ENCODE measurements around the gene CNTNAP5.

CNTNAP5 gene

DNA sequence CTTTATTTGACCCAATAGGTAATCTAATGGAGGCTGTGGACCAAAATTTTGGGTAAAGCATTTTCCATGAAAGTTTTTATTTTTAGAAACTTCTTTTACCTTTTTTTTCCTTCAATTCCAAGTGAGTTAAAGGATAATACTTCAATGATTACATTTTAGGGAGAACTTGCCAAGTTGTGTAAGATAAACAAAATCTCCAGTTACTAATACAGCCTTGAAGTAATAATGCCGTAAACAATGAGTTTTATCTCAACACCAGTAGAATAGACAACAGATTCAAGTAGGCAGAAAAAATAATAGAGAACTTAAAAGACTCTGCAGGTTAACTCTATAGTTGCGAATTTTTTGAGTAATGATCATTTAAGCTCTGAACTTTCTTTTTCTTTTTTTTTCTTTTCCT, 807.4 kb downstream of the CNTNAP5 start:
- ATAC-seq: no peak
- TF ChIP-seq, protein P1, sequence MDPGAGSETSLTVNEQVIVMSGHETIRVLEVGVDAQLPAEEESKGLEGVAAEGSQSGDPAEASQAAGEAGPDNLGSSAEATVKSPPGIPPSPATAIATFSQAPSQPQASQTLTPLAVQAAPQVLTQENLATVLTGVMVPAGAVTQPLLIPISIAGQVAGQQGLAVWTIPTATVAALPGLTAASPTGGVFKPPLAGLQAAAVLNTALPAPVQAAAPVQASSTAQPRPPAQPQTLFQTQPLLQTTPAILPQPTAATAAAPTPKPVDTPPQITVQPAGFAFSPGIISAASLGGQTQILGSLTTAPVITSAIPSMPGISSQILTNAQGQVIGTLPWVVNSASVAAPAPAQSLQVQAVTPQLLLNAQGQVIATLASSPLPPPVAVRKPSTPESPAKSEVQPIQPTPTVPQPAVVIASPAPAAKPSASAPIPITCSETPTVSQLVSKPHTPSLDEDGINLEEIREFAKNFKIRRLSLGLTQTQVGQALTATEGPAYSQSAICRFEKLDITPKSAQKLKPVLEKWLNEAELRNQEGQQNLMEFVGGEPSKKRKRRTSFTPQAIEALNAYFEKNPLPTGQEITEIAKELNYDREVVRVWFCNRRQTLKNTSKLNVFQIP (CRISPR knock-in tag; IDR thresholded peaks at IDR 0.05; ENCODE audit: borderline replicate concordance, low read depth): no peak
- TF ChIP-seq ZFP3 (CRISPR knock-in tag; IDR thresholded peaks at IDR 0.05) (no peak), ZNF8 (CRISPR knock-in tag; IDR thresholded peaks at IDR 0.05) (no peak), ARNTL (CRISPR knock-in tag; IDR thresholded peaks at IDR 0.05; ENCODE audit: borderline replicate concordance, low read depth) (no peak), TOX (CRISPR knock-in tag; IDR thresholded peaks at IDR 0.05; ENCODE audit: borderline replicate concordance) (no peak), ESRRG (CRISPR knock-in tag; IDR thresholded peaks at IDR 0.05) (no peak), GLIS3 (CRISPR knock-in tag; IDR thresholded peaks at IDR 0.05) (no peak), BACH2 (CRISPR knock-in tag; IDR thresholded peaks at IDR 0.05; ENCODE audit: borderline replicate concordance) (no peak), TCF4 (CRISPR knock-in tag; IDR thresholded peaks at IDR 0.05; ENCODE audit: borderline replicate concordance) (no peak), SNAI2 (CRISPR knock-in tag; IDR thresholded peaks at IDR 0.05) (no peak), CSDC2 (CRISPR knock-in tag; IDR thresholded peaks at IDR 0.05) (no peak), ZC3H10 (CRISPR knock-in tag; IDR thresholded peaks at IDR 0.05) (no peak)
- TF ChIP-seq, protein P2, sequence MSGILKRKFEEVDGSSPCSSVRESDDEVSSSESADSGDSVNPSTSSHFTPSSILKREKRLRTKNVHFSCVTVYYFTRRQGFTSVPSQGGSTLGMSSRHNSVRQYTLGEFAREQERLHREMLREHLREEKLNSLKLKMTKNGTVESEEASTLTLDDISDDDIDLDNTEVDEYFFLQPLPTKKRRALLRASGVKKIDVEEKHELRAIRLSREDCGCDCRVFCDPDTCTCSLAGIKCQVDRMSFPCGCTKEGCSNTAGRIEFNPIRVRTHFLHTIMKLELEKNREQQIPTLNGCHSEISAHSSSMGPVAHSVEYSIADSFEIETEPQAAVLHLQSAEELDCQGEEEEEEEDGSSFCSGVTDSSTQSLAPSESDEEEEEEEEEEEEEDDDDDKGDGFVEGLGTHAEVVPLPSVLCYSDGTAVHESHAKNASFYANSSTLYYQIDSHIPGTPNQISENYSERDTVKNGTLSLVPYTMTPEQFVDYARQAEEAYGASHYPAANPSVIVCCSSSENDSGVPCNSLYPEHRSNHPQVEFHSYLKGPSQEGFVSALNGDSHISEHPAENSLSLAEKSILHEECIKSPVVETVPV (CRISPR knock-in tag; IDR thresholded peaks at IDR 0.05): no peak
- TF ChIP-seq, protein P3, sequence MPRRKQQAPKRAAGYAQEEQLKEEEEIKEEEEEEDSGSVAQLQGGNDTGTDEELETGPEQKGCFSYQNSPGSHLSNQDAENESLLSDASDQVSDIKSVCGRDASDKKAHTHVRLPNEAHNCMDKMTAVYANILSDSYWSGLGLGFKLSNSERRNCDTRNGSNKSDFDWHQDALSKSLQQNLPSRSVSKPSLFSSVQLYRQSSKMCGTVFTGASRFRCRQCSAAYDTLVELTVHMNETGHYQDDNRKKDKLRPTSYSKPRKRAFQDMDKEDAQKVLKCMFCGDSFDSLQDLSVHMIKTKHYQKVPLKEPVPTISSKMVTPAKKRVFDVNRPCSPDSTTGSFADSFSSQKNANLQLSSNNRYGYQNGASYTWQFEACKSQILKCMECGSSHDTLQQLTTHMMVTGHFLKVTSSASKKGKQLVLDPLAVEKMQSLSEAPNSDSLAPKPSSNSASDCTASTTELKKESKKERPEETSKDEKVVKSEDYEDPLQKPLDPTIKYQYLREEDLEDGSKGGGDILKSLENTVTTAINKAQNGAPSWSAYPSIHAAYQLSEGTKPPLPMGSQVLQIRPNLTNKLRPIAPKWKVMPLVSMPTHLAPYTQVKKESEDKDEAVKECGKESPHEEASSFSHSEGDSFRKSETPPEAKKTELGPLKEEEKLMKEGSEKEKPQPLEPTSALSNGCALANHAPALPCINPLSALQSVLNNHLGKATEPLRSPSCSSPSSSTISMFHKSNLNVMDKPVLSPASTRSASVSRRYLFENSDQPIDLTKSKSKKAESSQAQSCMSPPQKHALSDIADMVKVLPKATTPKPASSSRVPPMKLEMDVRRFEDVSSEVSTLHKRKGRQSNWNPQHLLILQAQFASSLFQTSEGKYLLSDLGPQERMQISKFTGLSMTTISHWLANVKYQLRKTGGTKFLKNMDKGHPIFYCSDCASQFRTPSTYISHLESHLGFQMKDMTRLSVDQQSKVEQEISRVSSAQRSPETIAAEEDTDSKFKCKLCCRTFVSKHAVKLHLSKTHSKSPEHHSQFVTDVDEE (CRISPR knock-in tag; IDR thresholded peaks at IDR 0.05): no peak

DNA sequence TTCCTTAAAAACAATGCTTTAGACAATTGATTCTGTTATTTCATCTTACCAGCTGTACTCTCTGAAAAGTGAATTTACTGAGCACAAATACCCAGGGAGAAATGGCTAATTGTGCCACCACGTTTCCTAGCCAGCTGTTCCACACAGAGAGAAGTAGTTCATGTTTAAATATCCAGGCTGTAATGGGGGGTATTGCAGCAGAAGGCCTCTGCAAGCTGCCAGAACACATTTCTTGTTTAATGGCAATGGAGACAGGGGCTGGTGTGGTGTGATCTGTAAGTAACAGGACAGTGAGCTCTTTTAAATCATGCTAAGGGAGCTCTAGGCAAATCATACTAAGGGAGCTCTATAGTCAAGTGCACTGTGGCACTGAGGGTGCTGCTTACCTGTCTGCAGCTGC, 809.2 kb downstream of the CNTNAP5 start:
- TF ChIP-seq ISL1 (CRISPR knock-in tag; IDR thresholded peaks at IDR 0.05) (no peak), TCF4 (CRISPR knock-in tag; IDR thresholded peaks at IDR 0.05; ENCODE audit: borderline replicate concordance) (no peak), PPARA (CRISPR knock-in tag; IDR thresholded peaks at IDR 0.05; ENCODE audit: borderline replicate concordance) (no peak), ZNF8 (CRISPR knock-in tag; IDR thresholded peaks at IDR 0.05) (no peak), OSR1 (CRISPR knock-in tag; IDR thresholded peaks at IDR 0.05) (no peak), ESRRG (CRISPR knock-in tag; IDR thresholded peaks at IDR 0.05) (no peak), ZC3H10 (CRISPR knock-in tag; IDR thresholded peaks at IDR 0.05) (no peak), SNAI2 (CRISPR knock-in tag; IDR thresholded peaks at IDR 0.05) (no peak), ZNF70 (CRISPR knock-in tag; IDR thresholded peaks at IDR 0.05) (no peak), ZFP3 (CRISPR knock-in tag; IDR thresholded peaks at IDR 0.05) (no peak), RARB (CRISPR knock-in tag; IDR thresholded peaks at IDR 0.05) (no peak), CSDC2 (CRISPR knock-in tag; IDR thresholded peaks at IDR 0.05) (no peak), ARNTL (CRISPR knock-in tag; IDR thresholded peaks at IDR 0.05; ENCODE audit: borderline replicate concordance, low read depth) (no peak)
- TF ChIP-seq, protein P1 (CRISPR knock-in tag; IDR thresholded peaks at IDR 0.05; ENCODE audit: borderline replicate concordance, low read depth): no peak
- TF ChIP-seq, protein P3 (CRISPR knock-in tag; IDR thresholded peaks at IDR 0.05): no peak
- ATAC-seq: no peak

DNA sequence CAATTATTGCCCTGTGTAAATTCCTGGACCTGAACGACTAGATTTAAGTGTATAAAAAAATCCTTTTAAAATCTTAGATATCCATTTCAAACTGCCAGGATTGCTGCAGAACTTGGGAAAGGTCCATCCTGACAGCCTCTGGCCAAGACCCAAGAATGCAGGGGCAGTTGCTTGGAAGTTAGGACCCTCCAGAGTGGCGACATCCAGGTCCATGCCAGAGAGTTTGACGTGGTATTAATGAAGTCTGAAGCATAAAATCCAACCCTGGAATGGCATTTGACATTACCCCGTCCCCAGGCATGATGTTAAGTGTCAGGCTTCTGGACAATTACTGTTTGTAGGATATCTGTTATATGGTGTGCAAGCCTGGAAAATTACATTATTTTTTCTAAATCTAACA, 810.2 kb downstream of the CNTNAP5 start:
- no peak for ATAC-seq
- no peak for TF ChIP-seq RARB (CRISPR knock-in tag; IDR thresholded peaks at IDR 0.05)

Data from SK-N-SH treated with all-trans-retinoic acid at 6 μM for 48 hours (cell line).